Measurements from ENCODE around the gene BATF3.

DNA sequence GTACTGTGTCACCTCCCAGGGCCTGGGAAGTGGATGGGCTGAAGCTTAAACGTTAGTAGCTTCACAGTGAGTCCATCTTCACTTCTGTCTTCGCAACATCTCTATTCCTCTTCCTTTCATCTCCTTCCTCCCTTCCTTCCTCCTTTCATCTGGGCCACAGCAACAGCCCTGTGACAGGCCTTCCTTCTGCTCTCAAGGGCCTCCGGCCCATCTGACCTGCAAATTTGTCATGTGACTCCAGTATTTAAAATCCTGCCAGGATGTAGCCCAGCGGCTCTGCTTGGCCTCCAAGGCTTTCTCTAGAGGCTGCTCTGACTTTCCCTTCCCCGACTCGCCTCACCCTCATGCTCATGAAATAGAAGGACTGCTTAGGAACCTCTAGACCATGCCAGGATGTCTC is 10.9 kb upstream of the BATF3 start:
- TF ChIP-seq, protein P1, sequence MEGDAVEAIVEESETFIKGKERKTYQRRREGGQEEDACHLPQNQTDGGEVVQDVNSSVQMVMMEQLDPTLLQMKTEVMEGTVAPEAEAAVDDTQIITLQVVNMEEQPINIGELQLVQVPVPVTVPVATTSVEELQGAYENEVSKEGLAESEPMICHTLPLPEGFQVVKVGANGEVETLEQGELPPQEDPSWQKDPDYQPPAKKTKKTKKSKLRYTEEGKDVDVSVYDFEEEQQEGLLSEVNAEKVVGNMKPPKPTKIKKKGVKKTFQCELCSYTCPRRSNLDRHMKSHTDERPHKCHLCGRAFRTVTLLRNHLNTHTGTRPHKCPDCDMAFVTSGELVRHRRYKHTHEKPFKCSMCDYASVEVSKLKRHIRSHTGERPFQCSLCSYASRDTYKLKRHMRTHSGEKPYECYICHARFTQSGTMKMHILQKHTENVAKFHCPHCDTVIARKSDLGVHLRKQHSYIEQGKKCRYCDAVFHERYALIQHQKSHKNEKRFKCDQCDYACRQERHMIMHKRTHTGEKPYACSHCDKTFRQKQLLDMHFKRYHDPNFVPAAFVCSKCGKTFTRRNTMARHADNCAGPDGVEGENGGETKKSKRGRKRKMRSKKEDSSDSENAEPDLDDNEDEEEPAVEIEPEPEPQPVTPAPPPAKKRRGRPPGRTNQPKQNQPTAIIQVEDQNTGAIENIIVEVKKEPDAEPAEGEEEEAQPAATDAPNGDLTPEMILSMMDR (IDR thresholded peaks at IDR 0.05), result no peak
- no peak for TF ChIP-seq POLR2AphosphoS5 (IDR thresholded peaks at IDR 0.05)

Measured in breast epithelium (tissue), 3 donors.